Endothelial cell of umbilical vein (primary cell): ENCODE measurements around the gene P2RX3. TPM values are rescaled to one million over a fixed set of nuclear protein-coding genes. Genes with fewer than 3 reads are reported as not detected.

ENCODE experiments used
- BruUV-seq: library from RNA; stranded (reverse); fragments of 400-500 nt; replicated peaks from 2 replicates; lab custom pipeline; 2021; lab: Mats Ljungman, UMichigan
- CTCF ChIA-PET: fragments of 300-600, 350-600 bp; sonication (Branson Sonifier 250); formaldehyde crosslinking; loops from one replicate; lab custom pipeline; 2021; ENCODE audit warnings: antibody characterized with exemption, inconsistent platforms; lab: Charles Lee
- POLR2A ChIA-PET: fragments of 300-600, 350-600 bp; sonication (Branson Sonifier 250); formaldehyde crosslinking; loops from one replicate; lab custom pipeline; 2021; ENCODE audit warnings: antibody characterized with exemption, inconsistent platforms; lab: Charles Lee
- DNase-seq: peaks from one replicate; pipeline ENCODE4 v3.0.0-alpha.2; 2011; ENCODE audit warnings: low read depth, low spot score
- FAIRE-seq: peaks from 2 replicates; lab custom pipeline; 2011; peaks lifted over from hg19 to GRCh38; lab: Jason Lieb, UNC
- H2AFZ ChIP-seq: 2 replicates; pipeline ENCODE4 v1.6.0; 2012; ENCODE audit warnings: low read depth, low read length, control low read depth, inconsistent platforms
- H3K27ac ChIP-seq: 2 replicates; pipeline ENCODE4 v1.5.1; 2011; ENCODE audit warnings: low read depth, mild to moderate bottlenecking, control low read depth, low read length, moderate library complexity; ENCODE audit not compliant: insufficient read depth
- H3K27me3 ChIP-seq, 2 experiments: 2 replicates each; pipeline versions ENCODE4 v1.6.0 to v1.6.1; 2011; ENCODE audit warnings: low read length in 2 of 2, mixed read lengths in 1 of 2; ENCODE audit not compliant: control insufficient read depth in 2 of 2, insufficient read depth in 2 of 2
- H3K36me3 ChIP-seq, 2 experiments: 2 replicates in 1 of 2; 3 replicates in 1 of 2; pipeline ENCODE4 v1.5.1; 2011; ENCODE audit warnings: low read length in 2 of 2, mild to moderate bottlenecking in 1 of 2, moderate library complexity in 1 of 2; ENCODE audit not compliant: control insufficient read depth in 2 of 2, insufficient read depth in 2 of 2; ENCODE audit errors: extremely low read depth in 1 of 2
- H3K4me1 ChIP-seq: 3 replicates; pipeline ENCODE4 v1.5.1; 2011; ENCODE audit warnings: mild to moderate bottlenecking, low read length; ENCODE audit not compliant: control insufficient read depth, insufficient read depth; ENCODE audit errors: extremely low read depth
- H3K4me2 ChIP-seq: 2 replicates; pipeline ENCODE4 v1.6.1; 2011; ENCODE audit warnings: low read length, control low read depth, mixed read lengths; ENCODE audit not compliant: insufficient read depth
- H3K4me3 ChIP-seq, 3 experiments: fragments of 200-600 bp in 1 of 3; sonication (generic), shearing (Covaris generic) in 1 of 3; replicated peaks in 1 of 3; 2 replicates each; pipeline ENCODE4 v1.5.1; 2011 to 2016; ENCODE audit warnings: control low read depth in 3 of 3, low read length in 3 of 3, mild to moderate bottlenecking in 2 of 3, inconsistent platforms in 1 of 3, low read depth in 1 of 3, moderate library complexity in 1 of 3; ENCODE audit not compliant: insufficient read depth in 1 of 3
- H3K79me2 ChIP-seq: 2 replicates; pipeline ENCODE4 v1.6.0; 2012; ENCODE audit warnings: low read length, inconsistent platforms; ENCODE audit not compliant: control insufficient read depth, insufficient read depth
- H3K9ac ChIP-seq: replicated peaks from 2 replicates; pipeline ENCODE3; 2011; ENCODE audit warnings: low read length, control low read depth; ENCODE audit not compliant: insufficient read depth; ENCODE audit errors: extremely low read depth
- H3K9me1 ChIP-seq: replicated peaks from 3 replicates; pipeline ENCODE4 v1.6.0; 2011; ENCODE audit warnings: mild to moderate bottlenecking, low read length; ENCODE audit not compliant: control insufficient read depth, insufficient read depth; ENCODE audit errors: extremely low read depth
- H3K9me3 ChIP-seq: replicated peaks from 2 replicates; pipeline ENCODE4 v1.5.1; 2012; ENCODE audit warnings: low read length, inconsistent platforms; ENCODE audit not compliant: control insufficient read depth, insufficient read depth
- H4K20me1 ChIP-seq: replicated peaks from 2 replicates; pipeline ENCODE3; 2011; ENCODE audit warnings: mild to moderate bottlenecking, low read length; ENCODE audit not compliant: control insufficient read depth, insufficient read depth; ENCODE audit errors: extremely low read depth
- EZH2 ChIP-seq: IDR thresholded peaks from 2 replicates; pipeline ENCODE4 v1.6.1; 2012; ENCODE audit warnings: borderline replicate concordance, low read depth, mild to moderate bottlenecking, moderate library complexity, low read length, inconsistent platforms; ENCODE audit not compliant: severe bottlenecking
- FOS ChIP-seq: IDR thresholded peaks from 2 replicates; pipeline ENCODE4 v1.6.1; 2011; ENCODE audit warnings: mild to moderate bottlenecking, low read length, moderate library complexity, borderline replicate concordance; ENCODE audit not compliant: insufficient read depth
- GATA2 ChIP-seq: IDR thresholded peaks from 2 replicates; pipeline ENCODE4 v1.7.0; 2011; ENCODE audit warnings: low read depth, mild to moderate bottlenecking, moderate library complexity, mixed read lengths, low read length; ENCODE audit not compliant: insufficient read length, insufficient read depth
- JUN ChIP-seq: IDR thresholded peaks from 2 replicates; pipeline ENCODE4 v1.6.1; 2011; ENCODE audit warnings: borderline replicate concordance, low read depth; ENCODE audit not compliant: insufficient read length, insufficient read depth
- MAX ChIP-seq: IDR thresholded peaks from 2 replicates; pipeline ENCODE4 v1.6.1; 2011; ENCODE audit not compliant: insufficient read depth, insufficient read length
- MYC ChIP-seq: IDR thresholded peaks from one replicate; pipeline ENCODE4 v1.6.1; 2011; ENCODE audit warnings: mild to moderate bottlenecking, low read depth, low read length
- POLR2A ChIP-seq: IDR thresholded peaks from 2 replicates; pipeline ENCODE4 v1.6.1; 2012; ENCODE audit warnings: low read depth, mild to moderate bottlenecking, control low read depth, low read length
- POLR2AphosphoS5 ChIP-seq: IDR thresholded peaks from 2 replicates; pipeline ENCODE4 v1.6.1; 2012; ENCODE audit warnings: low read depth, mild to moderate bottlenecking, control low read depth, low read length, moderate library complexity; ENCODE audit not compliant: insufficient read depth
- dilution Hi-C: fragments of 300-500 bp; cut with MboI; formaldehyde crosslinking; loops from one replicate; pipeline ENCODE4 v1.15.0; 2019; ENCODE audit warnings: low sequenced_read_pairs; ENCODE audit not compliant: extremely low pct_ligation_motif_present
- intact Hi-C: fragments of 100-400 bp; cut with micrococcal nuclease; formaldehyde crosslinking; loops from one replicate; pipeline ENCODE4 v1.10.0; 2022
- polyA plus RNA-seq, 4 experiments: library from polyadenylated mRNA; depleted of rRNA in 3 of 4; stranded (reverse) in 3 of 4; unstranded in 1 of 4; fragments of >200 nt; gene quantifications; 2 replicates each; pipeline versions ENCODE4 v1.2.1 to v1.2.3, GENCODE V29; 2011 to 2012; ENCODE audit warnings: missing spikeins in 1 of 4
- total RNA-seq: library from RNA; stranded (reverse); gene quantifications from 2 replicates; pipeline ENCODE4 v1.2.3, GENCODE V29; 2021

The P2RX3 gene
- total and polyA plus RNA-seq, 2 donors (not counting 3 experiments of a cell fraction or from before 2014, with no cell fraction given) = not detected

- no peaks in the 10 kb centered on the region for H3K79me2 ChIP-seq
- DNase-seq (no peak), FAIRE-seq (no peak)
- dilution Hi-C loops = no loop called here
- no TSS peak for BruUV-seq
- no peak overlapping the region for H3K4me2 ChIP-seq
- no peaks in the 10 kb centered on the region for H3K9me3 ChIP-seq
- no peak overlapping the region for H3K27ac ChIP-seq
- no peaks in the 10 kb centered on the region for H4K20me1 ChIP-seq
- H3K4me3 ChIP-seq = no peak overlapping the region
- POLR2A ChIA-PET = no interaction called here
- H3K4me1 ChIP-seq = peaks cover 5% of the 10 kb centered on the region
- CTCF ChIA-PET = interaction anchor here (1.4 kb wide), 1 partner anchor 14 kb away, joined by 3 read pairs; no protein-coding TSS in a partner anchor
- H3K9me1 ChIP-seq = no peaks in the 10 kb centered on the region
- intact Hi-C loops = no loop called here
- H3K27me3 ChIP-seq = peaks cover 5 to 16% of the 10 kb centered on the region in 2 experiments
- H3K9ac ChIP-seq = no peak overlapping the region
- no peak overlapping the region for H2AFZ ChIP-seq
- TF ChIP-seq GATA2 (no peak), MYC (no peak), POLR2A (no peak), EZH2 (no peak), JUN (no peak), MAX (no peak), POLR2AphosphoS5 (no peak), FOS (no peak)
- H3K36me3 ChIP-seq = no peaks in the 10 kb centered on the region
Measured at GRCh38 chr11:57394203-57394965, 56.2 kb downstream of the P2RX3 start.
